ENCODE results near the gene GPR50. TPM values are rescaled to one million over a fixed set of nuclear protein-coding genes. Genes with fewer than 3 reads are reported as not detected.

The GPR50 gene
- total RNA-seq, 4 donors from 2014 or later, result not detected

DNA sequence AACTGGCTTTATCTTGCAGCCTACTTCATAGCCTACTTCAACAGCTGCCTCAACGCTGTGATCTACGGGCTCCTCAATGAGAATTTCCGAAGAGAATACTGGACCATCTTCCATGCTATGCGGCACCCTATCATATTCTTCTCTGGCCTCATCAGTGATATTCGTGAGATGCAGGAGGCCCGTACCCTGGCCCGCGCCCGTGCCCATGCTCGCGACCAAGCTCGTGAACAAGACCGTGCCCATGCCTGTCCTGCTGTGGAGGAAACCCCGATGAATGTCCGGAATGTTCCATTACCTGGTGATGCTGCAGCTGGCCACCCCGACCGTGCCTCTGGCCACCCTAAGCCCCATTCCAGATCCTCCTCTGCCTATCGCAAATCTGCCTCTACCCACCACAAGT, 4.0 kb downstream of the GPR50 start:
- TF ChIP-seq, protein P1, sequence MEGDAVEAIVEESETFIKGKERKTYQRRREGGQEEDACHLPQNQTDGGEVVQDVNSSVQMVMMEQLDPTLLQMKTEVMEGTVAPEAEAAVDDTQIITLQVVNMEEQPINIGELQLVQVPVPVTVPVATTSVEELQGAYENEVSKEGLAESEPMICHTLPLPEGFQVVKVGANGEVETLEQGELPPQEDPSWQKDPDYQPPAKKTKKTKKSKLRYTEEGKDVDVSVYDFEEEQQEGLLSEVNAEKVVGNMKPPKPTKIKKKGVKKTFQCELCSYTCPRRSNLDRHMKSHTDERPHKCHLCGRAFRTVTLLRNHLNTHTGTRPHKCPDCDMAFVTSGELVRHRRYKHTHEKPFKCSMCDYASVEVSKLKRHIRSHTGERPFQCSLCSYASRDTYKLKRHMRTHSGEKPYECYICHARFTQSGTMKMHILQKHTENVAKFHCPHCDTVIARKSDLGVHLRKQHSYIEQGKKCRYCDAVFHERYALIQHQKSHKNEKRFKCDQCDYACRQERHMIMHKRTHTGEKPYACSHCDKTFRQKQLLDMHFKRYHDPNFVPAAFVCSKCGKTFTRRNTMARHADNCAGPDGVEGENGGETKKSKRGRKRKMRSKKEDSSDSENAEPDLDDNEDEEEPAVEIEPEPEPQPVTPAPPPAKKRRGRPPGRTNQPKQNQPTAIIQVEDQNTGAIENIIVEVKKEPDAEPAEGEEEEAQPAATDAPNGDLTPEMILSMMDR (IDR thresholded peaks at IDR 0.05; ENCODE audit: low read depth), result no peak

GRCh38 chrX:151181088-151181487, 4.7 kb downstream of the GPR50 start:
- TF ChIP-seq, protein P1 (IDR thresholded peaks at IDR 0.05; ENCODE audit: low read depth), result no peak

- TF ChIP-seq, protein P1 (IDR thresholded peaks at IDR 0.05; ENCODE audit: low read depth), result no peak
Observed at GRCh38 chrX:151183233-151183753, 6.9 kb downstream of the GPR50 start.

GRCh38 chrX:151183912-151184565, 7.7 kb downstream of the GPR50 start:
- TF ChIP-seq, protein P1 (IDR thresholded peaks at IDR 0.05; ENCODE audit: low read depth), result no peak

GRCh38 chrX:151184705-151185104, 8.3 kb downstream of the GPR50 start:
- TF ChIP-seq, protein P1 (IDR thresholded peaks at IDR 0.05; ENCODE audit: low read depth), result no peak

DNA sequence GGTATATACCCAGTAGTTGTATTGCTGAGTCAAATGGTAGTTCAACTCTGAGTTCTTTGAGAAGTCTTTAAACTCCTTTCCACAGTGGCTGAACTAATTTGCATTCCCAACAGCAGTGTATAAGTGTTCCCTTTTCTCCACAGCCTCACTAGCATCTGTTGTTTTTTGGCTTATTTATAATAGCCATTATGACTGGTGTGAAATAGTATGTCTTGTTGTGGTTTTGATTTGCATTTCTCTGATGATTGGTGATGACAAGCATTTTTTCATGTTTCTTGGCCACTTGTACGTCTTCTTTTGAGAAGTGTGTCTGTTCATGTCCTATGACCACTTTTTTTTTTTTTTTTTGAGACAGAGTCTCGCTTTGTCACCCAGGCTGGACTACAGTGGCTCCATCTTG, 30.5 kb downstream of the GPR50 start:
- TF ChIP-seq, protein P1 (IDR thresholded peaks at IDR 0.05; ENCODE audit: low read depth), result no peak

DNA sequence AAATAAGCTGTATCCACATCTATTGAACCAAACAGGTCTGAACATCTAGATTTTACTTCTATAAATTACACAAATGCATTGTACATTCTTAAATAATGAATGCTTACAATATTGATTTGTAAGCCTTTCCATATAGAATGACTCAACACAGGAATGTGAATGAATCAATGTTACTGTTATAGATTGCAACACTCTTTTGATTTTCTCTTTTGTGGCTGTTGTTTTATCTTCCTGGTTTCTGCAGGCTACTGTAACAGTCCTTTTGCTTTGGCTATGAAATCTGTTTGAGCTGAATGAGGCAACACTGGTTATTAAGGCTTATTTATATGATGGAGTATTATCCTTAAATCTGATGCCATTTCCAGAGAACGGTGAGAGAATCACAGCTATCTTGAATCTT, 49.5 kb downstream of the GPR50 start:
- TF ChIP-seq, protein P1 (IDR thresholded peaks at IDR 0.05; ENCODE audit: low read depth), result no peak
